Stomach (tissue), 9 donors: ENCODE measurements around the gene SRGAP2C. TPM values are rescaled to one million over a fixed set of nuclear protein-coding genes. Genes with fewer than 3 reads are reported as not detected.
A peak's percentile ranks its signal among the peaks of the same experiment; 100 is the strongest.
"Not testable (repeated sequence)": the region's sequence is repeated elsewhere in the genome, so short reads cannot be mapped to it uniquely, and the experiment has no call there.

Experiments
- DNase-seq, 2 donors: peaks; one replicate each; pipeline versions ENCODE4 v3.0.0 to v3.0.0-alpha.2; 2013 to 2019
- H3K27ac ChIP-seq, 5 donors: fragments of 200-600 bp in 4 of 5; sonication (generic) in 4 of 5; one replicate each; pipeline ENCODE4 v1.5.1; 2013 to 2019; ENCODE audit warnings: mild to moderate bottlenecking in 1 of 5, moderate library complexity in 1 of 5
- H3K27me3 ChIP-seq, 3 donors: fragments of 200-600 bp; sonication (generic); one replicate each; pipeline ENCODE4 v1.5.1; 2017 to 2019; ENCODE audit warnings: mixed run types in 1 of 3
- H3K36me3 ChIP-seq, 4 donors: fragments of 200-600 bp; sonication (generic); 1 replicate in 3 of 4; 2 replicates in 1 of 4; pipeline ENCODE4 v1.5.1; 2016 to 2019
- H3K4me1 ChIP-seq, 4 donors: fragments of 200-600 bp; sonication (generic); one replicate each; pipeline ENCODE4 v1.5.1; 2016 to 2019
- H3K4me3 ChIP-seq, 4 donors: fragments of 200-600 bp; sonication (generic) in 3 of 4; one replicate each; pipeline ENCODE4 v1.5.1; 2016 to 2019; ENCODE audit warnings: mild to moderate bottlenecking in 1 of 4
- H3K9me3 ChIP-seq, 4 donors: fragments of 200-600 bp; sonication (generic); one replicate each; pipeline ENCODE4 v1.5.1; 2016 to 2019
- WGBS, 5 donors: extraction: QIAGEN DNeasy Blood & Tissue Kit in 3 of 5; methylation state at CpG; one replicate each; pipeline versions ENCODE4 v1.1.5 to v1.1.7; 2013 to 2018; 5-methylcytosine and 5-hydroxymethylcytosine counted together
- intact Hi-C: fragments of 100-400 bp; cut with DNase I; formaldehyde crosslinking; loops from one replicate; pipeline ENCODE4 v1.15.1; 2023; ENCODE audit warnings: low total_unique reads
- polyA plus RNA-seq, 3 donors: library from polyadenylated mRNA; stranded (reverse); fragments of 200-250 nt; gene quantifications; one replicate each; pipeline ENCODE4 v1.2.3, GENCODE V29; 2013
- total RNA-seq, 5 donors: library from RNA; depleted of rRNA; stranded (reverse); fragments of >200 nt; gene quantifications; one replicate each; pipeline versions ENCODE4 v1.1.0 to v1.2.3, GENCODE V29; 2014 to 2016
- donor health status: healthy with polysubstance abuse.
- donor health status: Bipolar disorder and iron deficiency.
- donor health status: healthy.

Gene SRGAP2C
- total and polyA plus RNA-seq, 8 donors: 2.3 to 17.6 (median 4.4) TPM

DNA sequence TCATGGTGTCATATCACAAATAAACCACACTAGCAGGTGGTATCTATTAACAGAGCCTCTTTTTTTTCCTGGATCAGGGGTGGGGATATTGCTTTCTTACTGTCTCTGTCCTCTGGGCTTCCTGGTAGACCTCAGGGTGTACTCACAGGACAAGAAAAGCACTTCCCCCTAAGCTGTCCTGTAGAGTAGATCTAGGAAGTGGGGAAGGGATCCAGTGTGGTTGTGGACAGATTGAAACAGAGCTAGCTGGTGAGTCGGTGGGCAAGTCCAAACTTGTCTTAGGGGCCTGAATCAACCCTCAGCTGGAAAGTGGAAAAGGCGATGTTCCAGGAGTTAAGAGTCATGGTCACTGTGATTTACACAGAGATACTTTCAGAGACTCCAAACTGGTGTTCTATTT is 96.7 kb downstream of the SRGAP2C start:
- intact Hi-C loops, H3K9me3 ChIP-seq, H3K4me1 ChIP-seq, DNase-seq, H3K27ac ChIP-seq, H3K27me3 ChIP-seq, H3K4me3 ChIP-seq, H3K36me3 ChIP-seq: not testable (repeated sequence)
- no CpG with 5 or more reads among the region's 2 CpGs for WGBS, 5 donors

DNA sequence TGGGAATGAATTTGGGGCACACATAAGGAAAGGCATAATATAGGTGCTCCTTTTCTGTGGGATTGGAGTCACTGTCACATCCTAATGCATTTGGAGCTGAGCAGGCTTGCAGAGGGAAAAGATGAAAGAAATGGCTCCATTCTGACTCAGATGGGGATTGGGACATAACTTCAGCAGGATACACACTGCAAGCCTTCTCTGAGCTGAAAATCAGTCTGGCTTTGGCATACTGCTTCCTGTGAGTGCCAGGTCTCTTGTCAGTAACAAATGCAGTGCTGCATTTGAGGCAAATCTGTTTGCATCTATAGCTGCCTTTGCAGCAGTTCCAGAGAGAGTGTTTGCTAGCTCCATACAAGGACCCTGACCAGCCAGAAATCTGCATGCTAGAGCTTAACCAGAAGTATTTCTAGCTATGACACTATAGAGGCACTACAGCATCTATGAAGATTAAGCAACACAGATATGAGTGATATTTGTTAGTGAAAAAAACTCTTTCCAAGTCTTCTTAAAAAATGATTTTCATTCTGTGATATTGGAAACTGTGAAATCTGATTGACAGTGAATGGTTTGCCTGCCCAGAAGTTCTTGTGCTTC is 98.9 kb downstream of the SRGAP2C start:
- H3K27me3 ChIP-seq, DNase-seq, H3K9me3 ChIP-seq, H3K4me3 ChIP-seq, H3K4me1 ChIP-seq, H3K36me3 ChIP-seq, H3K27ac ChIP-seq, intact Hi-C loops: not testable (repeated sequence)

DNA sequence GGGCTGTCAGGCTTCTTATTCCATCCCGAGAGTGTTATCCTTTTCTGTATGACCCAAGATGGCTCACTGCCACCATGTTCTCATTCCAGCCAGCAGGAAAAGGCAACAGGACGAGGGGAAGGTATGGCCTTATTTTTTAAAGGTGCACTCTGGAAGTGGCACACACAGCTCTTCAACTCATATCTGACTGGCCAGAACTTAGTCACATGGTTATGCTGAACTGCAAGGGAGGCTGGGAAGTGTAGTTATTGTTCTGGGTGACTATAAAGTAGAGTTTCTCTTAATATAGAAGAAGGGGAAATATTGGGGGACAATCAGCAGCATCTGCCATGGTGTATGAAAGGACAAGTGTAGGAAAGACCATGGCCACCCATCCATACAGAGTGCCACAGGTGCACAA is 107.8 kb downstream of the SRGAP2C start:
- WGBS, 5 donors: 78 to 100% (median 90%) methylated on average over 1 to 2 of the region's 2 CpGs; no CpG with 5 or more reads in 2 of the 5 donors
- H3K27ac ChIP-seq, H3K4me3 ChIP-seq, H3K36me3 ChIP-seq, H3K27me3 ChIP-seq, H3K4me1 ChIP-seq, intact Hi-C loops, DNase-seq, H3K9me3 ChIP-seq: not testable (repeated sequence)

DNA sequence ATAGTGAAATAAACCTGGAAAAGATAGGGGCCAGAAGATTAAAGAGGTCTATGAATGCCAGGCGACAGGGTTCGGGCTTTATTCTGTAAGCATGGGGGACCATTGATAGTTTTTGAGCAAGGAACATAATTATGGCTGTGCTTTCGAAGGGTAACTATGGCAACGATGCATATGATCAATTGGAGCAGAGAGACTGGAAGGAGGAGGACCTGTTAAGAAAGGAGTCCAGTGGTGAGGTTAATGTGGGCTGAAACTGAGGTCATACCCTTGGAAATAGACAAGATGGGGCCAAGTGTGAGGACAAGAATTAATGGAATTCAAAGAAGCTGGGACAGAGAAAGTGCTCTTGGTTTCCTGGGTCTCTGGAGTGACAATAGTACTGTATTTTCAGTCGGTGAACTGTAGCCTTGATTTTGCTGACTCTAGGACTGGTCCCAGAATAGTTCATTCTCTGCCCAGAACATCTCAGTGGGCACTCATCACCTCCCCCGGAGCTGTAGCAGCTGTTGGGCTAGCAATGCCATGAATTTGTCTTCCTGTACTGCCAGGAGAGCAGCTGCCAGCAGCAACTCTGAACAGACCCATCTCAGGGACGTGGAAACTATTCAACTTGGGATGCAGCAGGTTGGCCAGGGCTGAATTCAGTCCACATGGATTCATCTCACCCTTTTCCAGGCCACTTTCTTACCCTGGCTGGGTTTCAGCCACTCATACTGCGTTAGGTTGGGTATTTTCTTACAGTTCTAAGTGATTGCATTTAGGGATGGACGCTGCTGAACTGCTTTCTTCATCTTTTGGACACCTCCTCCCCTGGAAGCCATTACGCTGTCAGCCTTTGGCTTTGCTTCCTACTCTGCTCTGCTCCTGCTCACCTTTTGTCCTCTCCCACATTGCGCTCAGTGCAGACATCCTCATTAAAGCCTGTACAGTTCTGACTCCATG is 108.8 kb downstream of the SRGAP2C start:
- DNase-seq: peak in 1 of 2 donors; percentile 0

DNA sequence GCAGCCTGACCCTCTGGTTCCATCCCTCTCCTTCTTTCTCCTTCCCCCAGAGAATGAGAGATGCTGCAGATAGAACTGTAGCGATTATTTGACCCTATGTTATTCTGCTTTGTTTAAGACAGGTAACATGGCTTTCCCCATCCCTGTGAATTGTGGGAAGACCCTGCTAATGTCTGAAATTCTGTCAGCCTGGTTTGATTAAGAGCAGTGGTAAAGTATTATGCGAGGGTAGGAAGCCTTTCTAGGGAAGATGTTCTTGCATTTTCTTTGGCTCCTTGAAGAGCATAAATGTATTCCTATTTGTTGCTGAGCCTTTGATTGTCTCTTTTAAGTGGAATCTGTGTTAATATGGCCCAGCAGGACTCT is 109.4 kb downstream of the SRGAP2C start:
- H3K27me3 ChIP-seq, H3K36me3 ChIP-seq, H3K4me3 ChIP-seq, intact Hi-C loops, H3K4me1 ChIP-seq, H3K9me3 ChIP-seq, H3K27ac ChIP-seq, DNase-seq: not testable (repeated sequence)
- WGBS, 5 donors: 100% methylated on average over 1 of the region's 2 CpGs; no CpG with 5 or more reads in 4 of the 5 donors

More for the DNA sequence above, 108.8 kb downstream of the SRGAP2C start:
- H3K36me3 ChIP-seq, H3K4me3 ChIP-seq, H3K4me1 ChIP-seq, H3K27ac ChIP-seq, intact Hi-C loops, H3K9me3 ChIP-seq, H3K27me3 ChIP-seq: not testable (repeated sequence)
- 56 to 90% (median 68%) methylated on average over 1 of the region's 11 CpGs; no CpG with 5 or more reads in 1 of the 5 donors for WGBS, 5 donors

DNA sequence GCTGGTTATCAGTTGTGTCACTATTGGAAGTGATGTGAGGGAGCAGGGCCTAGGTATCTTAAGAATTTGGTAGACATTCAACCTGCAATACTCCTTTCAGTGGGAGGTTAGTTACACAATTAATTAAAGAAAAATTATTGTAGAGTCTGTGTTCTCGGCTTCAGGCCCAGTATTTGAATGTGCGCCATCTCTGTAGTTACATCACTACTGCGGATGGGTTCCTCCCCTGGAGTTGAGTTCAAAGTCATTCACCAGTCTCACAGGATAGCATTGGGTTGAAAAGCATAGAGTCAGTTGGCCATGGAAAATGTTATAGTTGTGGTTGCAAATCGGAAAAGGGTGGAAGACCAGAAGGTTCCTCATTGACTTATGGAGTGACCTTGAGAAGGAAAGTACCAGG is 111.8 kb downstream of the SRGAP2C start:
- intact Hi-C loops, DNase-seq, H3K36me3 ChIP-seq, H3K4me1 ChIP-seq, H3K27ac ChIP-seq, H3K27me3 ChIP-seq, H3K4me3 ChIP-seq, H3K9me3 ChIP-seq: not testable (repeated sequence)
- no CpG with 5 or more reads among the region's 4 CpGs for WGBS, 5 donors

DNA sequence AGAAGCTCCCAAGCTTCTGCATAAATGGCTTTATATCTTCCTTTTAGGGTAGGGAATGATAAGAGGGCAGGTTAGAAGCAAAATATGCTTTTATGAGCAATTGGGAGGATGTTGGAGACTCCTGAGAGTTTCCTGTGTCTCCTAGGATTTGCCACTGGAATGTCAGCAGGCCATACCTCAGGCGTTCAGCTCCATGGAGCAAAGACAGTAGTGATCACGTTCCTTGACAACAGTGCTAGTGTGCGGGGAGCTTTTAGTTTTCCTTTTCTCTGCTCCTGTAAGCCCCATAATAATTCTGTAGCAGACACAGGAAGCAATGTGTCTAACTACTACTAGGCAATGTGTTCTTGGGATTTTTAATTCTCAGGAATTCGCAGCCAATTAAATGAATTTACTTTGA is 113.8 kb downstream of the SRGAP2C start:
- H3K4me1 ChIP-seq, H3K4me3 ChIP-seq, H3K27ac ChIP-seq, H3K27me3 ChIP-seq, H3K9me3 ChIP-seq, H3K36me3 ChIP-seq, DNase-seq, intact Hi-C loops: not testable (repeated sequence)
- WGBS, 5 donors: no CpG with 5 or more reads among the region's 4 CpGs

DNA sequence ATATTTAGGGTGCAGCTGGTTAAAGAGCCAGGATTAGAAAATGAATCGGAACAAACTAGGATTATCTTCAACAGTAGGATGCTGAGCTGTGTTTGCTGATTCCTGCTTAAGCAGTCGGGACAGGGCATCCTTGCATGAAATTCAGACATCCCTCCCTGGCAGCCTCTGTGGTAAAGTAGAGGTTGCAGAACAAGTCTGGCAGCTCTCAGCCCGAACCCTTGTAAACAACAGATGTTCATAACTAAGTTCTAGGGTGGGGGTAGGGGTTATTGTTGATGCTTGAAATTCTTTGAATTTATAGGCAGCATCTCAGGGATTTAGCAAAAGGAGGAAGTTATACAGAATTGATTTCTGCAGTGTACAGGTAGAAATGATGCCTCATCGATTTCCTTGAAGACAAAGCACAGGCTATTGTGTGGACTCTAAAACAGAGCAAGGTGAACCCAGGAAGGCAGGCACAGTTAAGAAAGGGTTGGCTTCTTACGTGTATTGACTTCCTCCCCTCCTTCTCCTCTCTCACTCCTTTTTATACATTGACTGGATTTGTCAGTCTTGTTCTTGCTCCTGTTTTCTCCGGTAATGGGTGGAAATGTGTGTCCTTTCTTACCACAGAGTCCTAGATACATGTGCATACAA is 114.9 kb downstream of the SRGAP2C start:
- H3K4me3 ChIP-seq, intact Hi-C loops: not testable (repeated sequence)

DNA sequence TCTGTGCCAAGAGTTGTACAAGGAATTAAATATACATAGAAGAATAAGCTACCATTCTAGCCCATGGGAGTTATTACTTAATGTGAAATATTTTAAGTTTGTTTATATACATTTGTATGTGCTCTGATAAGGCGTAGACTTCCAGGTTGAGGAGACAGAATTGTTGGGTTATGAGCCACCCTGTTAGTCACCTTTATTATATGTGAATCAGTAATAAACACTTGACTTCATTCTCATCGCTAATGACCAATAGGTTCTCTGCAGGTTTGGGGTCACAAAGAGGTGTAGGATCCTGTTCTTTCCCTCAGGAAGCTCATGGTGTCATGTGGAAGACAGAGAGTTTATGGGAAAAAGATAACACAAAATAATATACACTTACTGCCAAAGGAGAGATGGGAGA is 117.1 kb downstream of the SRGAP2C start:
- H3K27ac ChIP-seq, H3K4me3 ChIP-seq, H3K9me3 ChIP-seq, intact Hi-C loops, DNase-seq, H3K27me3 ChIP-seq, H3K4me1 ChIP-seq, H3K36me3 ChIP-seq: not testable (repeated sequence)
- 80 to 94% (median 92%) methylated on average over 2 of the region's 2 CpGs for WGBS, 5 donors

More for the DNA sequence above, 114.9 kb downstream of the SRGAP2C start:
- H3K4me1 ChIP-seq, DNase-seq, H3K36me3 ChIP-seq, H3K27ac ChIP-seq, H3K27me3 ChIP-seq, H3K9me3 ChIP-seq: not testable (repeated sequence)
- WGBS, 5 donors: 18 to 50% (median 41%) methylated on average over 1 to 5 of the region's 6 CpGs

DNA sequence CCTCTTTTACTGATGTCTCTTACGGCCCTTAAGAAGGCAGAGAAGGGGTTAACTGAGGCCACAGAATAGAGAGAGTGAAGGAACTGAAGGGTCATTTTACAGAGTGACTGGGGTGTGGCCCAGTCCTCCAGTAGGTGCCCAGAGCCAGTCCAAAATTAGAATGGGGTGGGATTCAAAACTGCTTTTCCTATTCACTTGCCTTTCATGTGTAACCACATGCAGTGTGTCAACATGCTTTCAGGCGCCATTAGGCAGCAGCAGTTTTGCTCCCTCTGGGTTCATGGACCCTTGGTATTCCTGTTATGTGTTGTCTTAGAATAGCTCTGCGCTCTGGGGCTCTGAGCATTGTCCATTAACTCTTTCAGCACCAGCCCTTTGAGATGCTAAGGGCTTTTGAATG is 123.0 kb downstream of the SRGAP2C start:
- DNase-seq, H3K4me1 ChIP-seq: not testable (repeated sequence)

DNA sequence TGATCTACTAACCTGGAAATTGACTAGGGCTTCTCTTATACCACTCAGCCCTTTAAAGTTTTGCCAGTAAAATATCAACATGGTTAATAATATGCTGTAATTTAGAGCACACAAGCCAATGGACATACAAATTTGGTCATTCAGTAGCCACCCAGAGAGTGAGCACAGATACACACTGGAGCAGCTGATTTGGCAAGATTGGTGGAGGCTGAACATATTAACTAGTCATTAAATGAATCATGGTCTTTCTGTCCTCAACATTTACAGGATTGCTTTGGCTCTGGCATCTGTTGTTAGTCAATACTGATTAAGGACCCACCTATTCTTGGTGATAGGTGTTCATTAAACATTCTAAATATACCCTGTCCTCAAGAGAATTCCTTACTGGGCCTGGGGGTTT is 130.7 kb downstream of the SRGAP2C start:
- H3K4me3 ChIP-seq, H3K4me1 ChIP-seq, DNase-seq, H3K36me3 ChIP-seq, H3K27ac ChIP-seq, H3K27me3 ChIP-seq, intact Hi-C loops, H3K9me3 ChIP-seq: not testable (repeated sequence)

More for the DNA sequence above, 123.0 kb downstream of the SRGAP2C start:
- intact Hi-C loops, H3K27me3 ChIP-seq, H3K9me3 ChIP-seq, H3K27ac ChIP-seq, H3K4me3 ChIP-seq, H3K36me3 ChIP-seq: not testable (repeated sequence)
- WGBS, 5 donors: 58 to 80% (median 65%) methylated on average over 2 to 3 of the region's 3 CpGs; no CpG with 5 or more reads in 2 of the 5 donors

DNA sequence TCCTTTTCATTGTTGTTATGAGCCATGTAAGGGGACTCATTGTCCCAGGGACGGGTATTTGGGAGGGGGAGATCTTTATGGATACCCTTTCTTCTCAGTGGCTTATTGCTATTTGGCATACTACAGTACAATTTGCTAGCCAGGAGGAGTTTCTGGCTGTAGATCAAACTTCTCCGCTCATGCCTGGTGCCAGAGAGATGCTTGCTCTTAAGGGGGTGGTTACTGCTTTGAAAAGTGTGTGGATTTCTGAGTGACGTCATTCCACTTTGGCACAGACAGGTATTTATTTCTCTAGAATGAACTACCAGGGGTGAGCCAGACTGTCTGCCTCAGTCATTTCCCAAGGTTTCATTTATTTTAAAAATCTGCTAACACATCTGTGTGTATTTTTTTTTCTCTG is 131.3 kb downstream of the SRGAP2C start:
- 54 to 63% (median 56%) methylated on average over 1 to 3 of the region's 3 CpGs; no CpG with 5 or more reads in 2 of the 5 donors for WGBS, 5 donors
- H3K27ac ChIP-seq, H3K4me1 ChIP-seq, H3K4me3 ChIP-seq, H3K27me3 ChIP-seq, intact Hi-C loops, H3K9me3 ChIP-seq, H3K36me3 ChIP-seq, DNase-seq: not testable (repeated sequence)
